Amygdala (tissue), 56 donors: ENCODE measurements around the gene JAKMIP1.
"Not testable (repeated sequence)": the region's sequence is repeated elsewhere in the genome, so short reads cannot be mapped to it uniquely, and the experiment has no call there.

Experiments
- DNase-seq, 56 donors: peaks; one replicate each; lab custom pipeline; 2025; lab: John Stamatoyannopoulos, UW

Gene JAKMIP1

DNA sequence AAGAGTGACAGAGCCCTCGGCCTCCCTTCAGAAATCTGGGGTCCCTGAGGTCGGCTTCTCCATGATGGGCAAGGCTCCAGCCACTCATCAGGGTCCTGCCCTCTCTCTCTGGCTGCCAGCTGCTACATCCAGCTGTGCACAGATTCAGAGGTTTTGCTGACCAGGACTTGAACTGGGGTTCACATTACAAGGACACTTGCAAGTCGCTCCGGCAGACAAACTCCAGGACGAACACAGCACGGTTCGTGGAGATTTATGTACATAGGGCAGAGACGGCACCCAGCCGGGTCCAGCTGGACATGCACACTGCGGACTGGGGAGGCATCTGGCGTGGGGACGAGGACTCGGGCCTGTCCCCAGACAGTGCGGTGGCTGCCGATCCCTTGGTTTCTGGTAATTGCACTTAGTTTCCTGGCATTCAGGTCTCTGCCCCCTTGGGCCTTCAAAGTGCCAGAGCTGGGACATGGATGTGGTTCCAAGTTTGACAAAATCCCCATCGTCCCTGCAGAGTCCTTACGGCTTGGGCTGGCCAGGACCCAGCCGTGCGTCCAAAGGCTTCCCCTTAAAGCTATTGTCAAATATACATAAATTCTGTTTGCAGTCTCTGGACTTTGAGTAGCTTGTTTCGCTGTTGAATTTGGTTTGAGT, 175.9 kb downstream of the JAKMIP1 start:
- DNase-seq = no peak

DNA sequence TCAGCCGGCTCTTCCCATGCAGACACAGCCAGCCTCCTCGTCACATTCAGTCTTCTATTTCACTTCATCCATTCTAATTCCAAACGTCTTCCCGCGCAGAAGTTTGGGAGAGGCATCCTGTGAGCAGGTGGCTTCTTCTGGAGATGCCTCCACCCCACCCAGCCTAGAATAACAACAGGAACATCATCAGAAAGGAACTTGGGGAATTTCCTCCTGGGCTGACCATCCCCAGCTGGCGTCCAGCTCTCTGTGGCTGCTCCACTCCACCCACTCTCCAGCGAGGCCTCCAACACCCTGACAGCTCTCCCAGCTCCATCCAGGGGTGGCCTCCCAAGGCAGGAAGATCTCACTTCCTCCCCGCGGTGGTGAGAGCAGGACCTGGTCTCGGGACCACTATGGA, 176.6 kb downstream of the JAKMIP1 start:
- DNase-seq = no peak

DNA sequence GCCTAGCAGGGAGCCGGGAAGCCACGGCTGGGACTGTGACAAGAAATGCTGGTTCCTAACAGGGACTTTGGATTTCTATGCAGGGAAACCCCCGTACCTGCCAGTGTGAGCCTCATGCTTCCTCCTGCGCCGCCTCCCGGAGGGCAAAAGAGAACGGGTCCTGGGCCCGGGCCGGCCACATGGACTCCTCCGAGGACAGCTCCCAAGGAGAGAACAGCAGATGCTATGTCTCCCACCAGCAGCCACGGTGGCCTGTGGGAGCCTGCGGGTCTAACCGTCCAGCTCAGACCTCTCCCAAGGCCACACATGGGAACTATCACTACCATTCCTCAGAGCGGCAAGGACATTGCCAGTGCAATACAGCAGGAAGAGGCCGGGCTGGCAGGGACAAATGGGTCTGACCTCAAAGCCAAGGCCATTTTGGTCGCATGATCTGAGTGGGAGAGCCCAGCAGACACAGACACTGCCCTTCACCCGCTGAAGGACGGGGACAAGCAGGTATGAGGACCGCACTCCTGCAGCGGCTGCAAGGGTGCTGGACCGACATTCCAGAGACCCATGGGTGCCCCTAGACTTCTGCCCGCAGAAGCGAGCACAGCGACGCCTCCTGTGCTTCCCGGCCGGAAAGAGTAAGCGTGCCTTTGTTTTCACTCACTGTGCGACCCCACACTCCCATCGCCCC, 177.6 kb downstream of the JAKMIP1 start:
- DNase-seq = no peak

DNA sequence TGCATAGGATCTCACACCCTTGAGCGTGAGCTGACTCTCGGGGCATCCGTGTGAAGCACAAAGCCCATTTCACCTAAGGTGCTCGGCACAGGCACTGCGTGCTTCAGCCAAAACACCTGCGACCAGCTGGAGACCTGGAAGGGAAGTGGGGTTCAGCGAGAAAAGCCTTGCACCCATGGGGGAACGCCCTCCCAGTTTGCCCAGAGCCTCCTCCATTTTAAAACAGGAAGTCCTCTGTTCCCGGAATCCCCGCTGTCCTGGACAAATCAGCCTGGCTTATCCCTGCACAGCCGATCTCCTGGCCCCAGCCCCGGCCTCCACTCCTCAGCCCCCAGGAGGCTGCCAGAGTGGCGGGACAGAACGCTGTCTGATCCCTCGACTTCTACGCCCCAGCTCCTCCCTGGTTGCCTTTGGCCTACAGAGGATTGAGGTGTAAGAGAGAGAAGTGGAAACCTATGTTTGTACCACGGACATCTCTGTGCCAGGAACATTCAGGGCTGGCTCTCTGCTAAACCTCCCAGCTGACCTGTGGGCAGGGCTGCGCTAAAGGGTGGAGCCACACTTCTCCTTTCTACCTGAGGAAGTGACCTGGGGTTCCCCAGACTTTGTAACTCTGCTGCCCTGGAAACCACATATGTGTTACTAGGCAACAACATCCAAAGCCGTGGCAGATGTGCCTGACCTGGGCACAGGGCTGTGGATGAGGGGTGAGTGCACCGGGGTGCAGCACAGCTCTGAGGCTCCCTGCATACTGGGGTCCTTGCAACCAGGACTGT, 178.3 kb downstream of the JAKMIP1 start:
- DNase-seq = no peak

DNA sequence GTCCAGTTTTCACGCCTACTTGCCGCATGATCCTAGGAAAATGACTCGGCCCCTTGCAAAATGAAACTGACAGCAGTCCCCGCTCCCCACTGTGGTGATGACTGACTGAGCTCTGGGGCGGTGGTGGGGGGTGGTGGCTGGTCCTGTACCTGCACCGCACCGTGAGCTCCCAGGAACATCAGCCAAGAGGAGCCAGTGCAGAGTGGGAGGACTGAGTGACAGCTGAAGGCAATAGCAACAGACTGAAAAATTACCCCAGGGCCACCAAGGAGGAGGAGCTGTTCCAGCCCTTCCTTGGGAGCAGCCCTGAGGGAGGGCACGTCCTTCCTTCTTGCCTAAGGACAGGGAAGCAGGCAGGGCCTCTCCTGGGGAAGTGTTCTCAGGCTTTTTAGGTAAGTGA, 179.7 kb downstream of the JAKMIP1 start:
- no peak for DNase-seq

DNA sequence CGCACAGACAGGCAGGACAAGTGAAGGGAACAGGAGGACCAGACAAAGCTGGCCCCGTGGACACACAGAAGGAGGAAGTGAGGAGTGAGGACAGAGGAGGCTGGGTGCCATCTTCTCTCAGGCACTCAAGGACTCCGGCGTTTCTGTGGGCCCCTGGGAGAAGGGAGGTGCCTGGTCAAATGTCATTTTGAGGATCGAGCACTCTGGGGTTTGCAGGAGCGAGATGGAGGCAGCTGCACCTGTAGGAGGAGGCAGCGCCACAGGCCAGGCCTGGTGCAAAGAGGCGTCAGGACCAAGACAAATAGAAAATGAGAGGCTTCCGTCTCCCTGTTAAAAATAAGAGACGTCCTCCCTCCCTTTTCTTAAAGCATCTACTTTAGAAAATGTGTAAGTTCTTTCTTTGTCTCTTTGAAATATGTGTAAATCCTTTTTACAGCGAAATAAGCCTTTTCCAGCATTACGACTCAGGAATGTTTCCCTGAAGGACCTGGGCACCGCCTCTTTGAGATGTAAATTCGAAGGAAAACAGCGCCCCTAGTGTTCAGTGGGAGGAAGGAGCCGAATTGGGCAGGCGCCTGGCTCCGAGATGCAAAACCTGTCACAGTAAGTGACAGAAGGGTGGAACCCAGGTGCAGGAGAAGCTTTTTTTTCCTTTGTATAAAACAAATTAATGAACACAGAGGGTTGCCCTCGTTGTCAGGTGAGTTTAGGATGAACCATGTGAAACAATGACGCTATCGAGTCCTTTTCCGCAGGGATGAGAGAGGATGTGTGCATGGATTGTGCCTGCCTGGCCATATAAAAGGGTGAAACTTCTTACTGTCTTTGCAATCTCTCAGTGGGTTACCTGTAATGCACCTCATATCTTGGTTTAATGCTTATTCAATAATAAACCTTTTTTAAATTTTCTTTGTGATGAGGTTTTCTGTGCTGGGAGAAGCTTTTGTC, 180.8 kb downstream of the JAKMIP1 start:
- DNase-seq = peak in 27 of 56 donors; percentile 5 to 60 (median 23)

DNA sequence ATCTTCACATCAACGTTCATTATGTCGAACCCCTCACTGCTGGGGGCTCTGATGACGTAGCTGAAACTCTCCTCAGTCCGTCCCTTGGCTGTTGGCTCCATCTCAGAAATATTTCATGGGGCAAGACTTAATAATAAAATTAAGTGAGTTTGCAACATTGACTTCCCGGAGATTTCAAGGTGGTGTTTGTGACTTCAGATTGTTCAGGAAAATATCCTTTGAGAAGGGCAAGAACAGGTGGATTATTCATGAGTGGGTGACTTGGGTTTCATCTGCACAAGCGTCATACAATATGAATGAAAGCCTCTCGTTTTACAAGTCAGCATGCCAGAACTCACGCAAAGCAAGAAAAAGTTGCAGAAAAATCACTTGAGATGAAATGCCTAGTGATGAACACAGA, 182.0 kb downstream of the JAKMIP1 start, which contains the start of gene C4orf50:
C4orf50 (minus strand) TSS at position 101 of the 400 bp plus-strand sequence.
- DNase-seq = no peak

DNA sequence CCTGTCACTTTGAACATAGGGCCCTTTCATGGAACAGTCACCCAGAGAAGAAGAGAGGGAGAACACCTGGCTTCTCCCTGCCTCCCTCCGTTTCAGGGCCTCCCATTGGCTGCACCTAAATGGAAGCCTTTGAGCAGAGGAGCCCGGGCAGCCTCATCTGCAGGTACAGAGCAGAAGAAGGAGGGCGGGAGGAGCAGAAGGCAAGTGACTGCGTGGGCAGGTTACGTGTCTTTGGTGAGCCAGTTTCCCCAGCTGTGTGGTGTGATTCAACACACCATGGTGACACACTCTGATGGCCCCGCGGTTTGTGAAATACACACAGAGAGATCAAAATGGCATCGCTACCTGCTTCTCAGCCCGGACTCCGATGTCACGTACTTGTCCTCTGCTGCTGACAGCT, 182.5 kb downstream of the JAKMIP1 start:
- DNase-seq = no peak

DNA sequence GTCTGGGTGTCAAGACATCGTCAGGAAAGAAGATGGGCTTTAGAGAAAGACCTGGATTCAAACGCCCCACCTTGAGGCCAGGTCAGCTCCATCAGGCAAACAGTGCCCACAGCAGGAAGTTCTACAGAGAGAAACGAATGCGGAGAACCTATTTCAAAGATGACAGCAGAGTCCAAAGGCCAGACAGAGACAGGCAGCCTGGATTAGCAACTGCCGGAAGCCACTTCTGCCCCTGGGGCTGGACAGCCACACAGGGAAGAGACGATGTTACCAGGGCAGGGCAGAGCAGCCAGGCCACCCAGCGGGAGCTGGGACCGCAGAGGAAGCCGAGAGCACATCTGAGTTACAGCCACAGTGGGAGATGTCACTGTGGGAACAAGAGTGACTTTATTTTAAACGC, 183.3 kb downstream of the JAKMIP1 start:
- DNase-seq = no peak

DNA sequence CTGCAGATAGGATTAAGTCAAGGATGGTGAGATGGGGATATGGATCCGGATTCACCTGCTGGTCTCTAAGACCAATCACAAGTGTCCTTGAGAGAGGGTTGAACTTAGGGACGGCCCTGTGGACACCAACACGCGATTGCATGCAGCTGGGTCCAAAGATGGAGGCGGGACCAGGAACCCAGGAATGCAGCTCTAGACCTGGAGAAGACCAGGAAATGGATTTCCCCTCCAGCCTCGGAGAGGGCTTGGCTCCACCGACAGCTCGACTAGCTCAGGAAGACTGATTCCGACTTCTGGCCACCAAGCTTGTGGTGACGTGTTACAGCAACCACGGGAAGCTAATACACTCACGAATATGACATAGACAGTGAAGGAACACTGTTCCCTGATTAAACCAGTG, 186.8 kb downstream of the JAKMIP1 start:
- no peak for DNase-seq

DNA sequence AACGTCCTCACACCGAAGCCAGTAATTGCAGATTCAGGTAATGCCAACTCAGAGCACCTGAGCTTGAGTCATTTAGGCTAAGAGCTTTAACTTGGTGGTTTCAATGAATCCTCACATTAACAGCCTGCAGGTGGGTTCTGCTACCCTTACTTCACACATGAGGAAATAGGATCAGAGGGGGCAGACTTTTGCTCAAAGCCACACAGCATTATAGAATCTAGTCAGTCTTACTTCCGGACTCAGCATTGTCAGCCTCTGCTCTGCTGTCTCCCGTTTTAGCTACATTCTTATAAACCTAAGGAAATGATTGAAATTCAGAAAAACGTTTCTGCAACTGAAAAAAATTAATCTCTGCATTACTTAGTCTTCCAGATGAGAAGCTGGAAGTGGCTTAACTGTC, 188.1 kb downstream of the JAKMIP1 start:
- no peak for DNase-seq

DNA sequence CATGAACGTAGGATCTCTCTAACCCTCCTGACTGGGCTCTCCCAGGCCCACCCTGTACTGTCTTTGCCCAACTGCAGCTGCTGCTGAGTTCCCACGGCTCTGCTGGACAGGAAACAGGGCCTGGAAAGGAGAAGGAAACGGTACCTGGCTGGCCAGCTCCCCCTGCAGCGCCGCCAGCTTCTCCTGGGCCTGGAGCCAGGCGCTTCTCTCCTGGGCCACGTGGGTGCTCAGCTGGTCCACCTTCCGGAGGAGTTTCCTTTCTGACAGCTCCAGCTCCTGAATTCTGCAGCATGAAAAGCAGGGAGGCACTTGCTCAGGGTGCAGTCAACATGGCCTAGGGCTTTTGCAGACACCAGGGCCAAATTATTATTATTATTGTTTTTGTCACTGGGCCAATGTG, 188.7 kb downstream of the JAKMIP1 start:
- DNase-seq = peak in 31 of 56 donors; percentile 3 to 68 (median 37)

DNA sequence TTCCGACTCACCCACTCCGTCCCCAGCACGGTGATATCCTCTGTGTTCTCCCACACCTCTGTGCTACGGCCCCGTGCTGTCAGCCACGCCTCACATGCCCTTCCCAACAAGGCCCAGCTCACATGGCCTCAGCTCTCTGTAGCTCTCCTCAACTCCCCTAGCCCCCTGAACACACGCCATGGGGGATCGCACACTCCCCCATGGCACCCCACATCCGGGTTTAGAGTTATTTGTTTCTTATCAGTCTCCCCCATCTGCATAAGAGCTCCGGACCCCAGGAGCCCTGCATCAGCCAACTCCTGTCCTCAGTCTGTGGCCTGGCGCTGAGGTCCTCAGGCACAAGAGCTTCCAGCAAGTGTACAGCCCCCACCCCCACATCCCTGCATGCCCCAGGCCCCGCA, 189.1 kb downstream of the JAKMIP1 start:
- no peak for DNase-seq

DNA sequence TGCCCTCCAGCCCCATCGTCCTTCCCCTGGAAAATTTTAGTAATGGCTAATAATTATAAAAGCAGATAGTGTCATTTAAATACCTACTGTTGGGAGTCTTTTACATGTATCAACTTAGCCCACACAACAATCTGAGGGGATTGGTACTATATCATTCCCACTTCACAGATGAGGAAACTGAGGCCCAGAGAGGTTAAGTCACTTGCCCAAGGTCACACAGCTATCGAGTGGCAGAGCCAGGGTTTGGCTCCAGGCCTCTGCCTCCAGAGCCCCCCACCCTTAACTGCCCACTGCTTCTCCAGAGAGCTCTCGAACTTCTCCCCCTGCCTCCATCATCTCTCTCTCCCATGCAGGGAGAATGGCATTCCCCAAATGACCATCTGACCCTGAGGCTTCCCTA, 189.6 kb downstream of the JAKMIP1 start:
- DNase-seq = no peak

DNA sequence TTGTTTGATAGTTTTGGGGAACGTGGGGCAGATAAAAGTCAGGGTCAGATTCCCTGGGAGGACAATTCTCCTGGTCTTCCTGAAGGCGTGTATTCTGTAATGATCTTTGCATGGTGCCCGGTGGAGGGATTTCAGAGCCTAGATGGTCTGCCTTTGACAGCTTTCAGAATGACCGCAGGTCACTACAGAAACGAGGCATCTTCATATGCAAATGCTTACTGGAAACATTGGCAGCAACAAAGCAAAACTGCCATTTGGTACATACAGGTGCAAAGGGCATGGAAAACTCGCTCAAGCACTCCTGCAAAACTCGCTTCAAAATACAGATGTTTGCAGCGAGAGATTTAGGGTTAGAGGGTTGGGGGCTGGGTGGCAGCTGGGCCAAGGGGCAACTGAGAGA, 190.9 kb downstream of the JAKMIP1 start:
- no peak for DNase-seq

DNA sequence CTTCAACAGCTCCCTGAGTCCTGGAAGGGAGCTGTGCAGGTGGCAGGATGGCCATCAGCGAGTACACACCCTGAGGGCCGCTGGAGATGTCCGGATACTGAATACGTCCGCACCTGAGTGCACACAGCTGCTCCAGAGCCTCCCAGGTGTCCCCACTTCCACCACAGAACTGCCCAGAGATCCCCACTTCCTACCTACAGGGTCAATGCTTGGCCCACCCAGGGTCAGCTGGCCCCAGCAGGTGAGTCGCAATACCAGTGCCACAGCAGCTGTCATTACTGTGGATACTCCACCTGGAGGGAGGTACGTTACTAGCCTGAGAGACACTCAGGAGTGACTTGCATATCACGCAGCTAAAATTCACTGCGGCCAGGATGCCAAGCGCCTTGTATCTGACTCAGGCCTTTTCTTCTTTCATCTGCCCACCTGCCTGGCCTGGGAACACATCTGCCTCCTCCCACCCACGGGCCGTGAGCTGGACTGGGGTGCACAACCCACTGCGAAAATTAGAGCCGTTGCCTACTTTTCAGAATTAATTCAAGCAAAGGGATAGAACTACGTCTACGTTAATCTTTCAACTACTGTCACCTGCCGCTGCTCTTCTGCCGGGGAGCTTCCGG, 191.5 kb downstream of the JAKMIP1 start:
- no peak for DNase-seq

DNA sequence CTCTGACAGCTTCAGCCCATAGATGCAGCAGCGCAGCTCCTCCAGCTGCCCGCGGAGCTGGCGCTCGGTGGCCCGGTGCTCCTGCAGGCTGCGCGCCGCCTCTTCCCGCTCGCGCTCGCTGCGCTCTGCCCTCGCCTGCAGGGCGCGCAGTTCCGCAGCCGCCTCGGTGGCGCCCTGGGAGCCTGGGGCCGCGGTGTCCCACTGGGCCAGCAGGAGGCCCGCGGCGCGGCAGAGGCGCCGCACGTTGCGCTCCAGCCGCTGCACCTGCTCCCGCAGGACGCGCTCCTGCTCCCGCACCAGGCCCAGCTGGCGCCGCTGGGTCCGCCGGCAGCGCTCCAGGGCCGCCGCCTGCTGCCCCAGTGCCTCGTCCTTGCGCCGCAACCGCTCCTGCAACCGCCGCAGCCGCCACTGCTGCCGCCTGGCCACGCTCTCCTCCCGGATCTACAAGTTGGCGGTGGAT, 192.2 kb downstream of the JAKMIP1 start:
- no peak for DNase-seq

DNA sequence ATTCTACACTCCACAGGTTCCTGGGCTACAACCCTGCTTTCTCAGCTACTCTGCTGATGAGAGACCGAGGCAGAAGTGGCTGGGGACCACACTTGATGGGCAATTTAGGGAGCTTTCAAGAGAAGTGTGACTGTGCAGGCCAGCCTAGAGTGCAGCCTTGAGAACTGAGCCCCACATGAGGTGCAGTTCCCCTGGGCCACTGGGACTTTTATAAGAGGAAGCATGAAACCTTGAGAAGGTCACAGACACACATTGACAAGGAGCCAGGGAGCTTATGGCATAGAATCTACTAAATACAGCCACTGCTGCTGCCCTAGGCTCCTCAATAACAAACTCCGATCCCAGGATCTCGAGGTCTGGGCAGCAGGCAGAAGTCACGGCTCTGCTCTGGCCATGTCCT, 195.2 kb downstream of the JAKMIP1 start:
- DNase-seq = no peak

DNA sequence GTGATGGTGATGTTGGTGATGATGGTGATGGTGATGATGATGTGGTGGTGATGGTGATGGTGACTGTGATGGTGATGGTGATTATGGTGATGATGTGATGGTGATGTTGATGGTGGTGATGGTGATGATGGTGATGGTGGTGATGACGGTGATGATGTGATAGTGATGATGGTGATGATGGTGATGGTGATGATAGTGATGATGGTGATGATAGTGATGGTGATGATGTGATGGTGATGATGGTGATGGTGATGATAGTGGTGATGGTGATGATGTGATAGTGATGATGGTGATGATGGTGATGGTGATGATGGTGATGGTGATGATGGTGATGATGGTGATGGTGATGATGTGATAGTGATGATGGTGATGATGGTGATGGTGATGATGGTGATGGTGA, 196.9 kb downstream of the JAKMIP1 start:
- DNase-seq = not testable (repeated sequence)

DNA sequence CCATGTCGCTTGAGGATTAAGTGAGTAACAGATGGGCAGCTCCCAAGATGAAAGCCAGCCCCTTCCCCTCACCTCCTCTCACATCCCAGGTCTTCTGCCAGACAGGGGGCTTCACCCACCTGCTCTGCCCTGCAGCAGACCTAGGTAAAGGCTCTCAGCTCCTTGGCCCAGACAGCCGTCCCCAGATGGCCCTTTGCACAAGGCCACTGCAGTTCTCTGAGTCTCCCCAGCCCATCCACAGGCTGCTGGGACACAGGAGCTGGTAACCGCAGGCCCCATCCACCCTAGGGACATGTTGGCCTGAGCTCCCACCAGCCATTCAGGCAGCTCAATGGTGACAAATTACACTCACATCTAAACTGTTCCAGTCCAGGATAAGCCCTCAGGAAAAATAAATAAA, 197.4 kb downstream of the JAKMIP1 start:
- DNase-seq = no peak
